Measurements from ENCODE around the gene MLLT1. TPM values are rescaled to one million over a fixed set of nuclear protein-coding genes. Genes with fewer than 3 reads are reported as not detected.

The MLLT1 gene
- total RNA-seq, 1 experiment from 2014 or later, result 54.9 TPM

- no peak overlapping the region for H4K91ac ChIP-seq (ENCODE audit: insufficient read length, low read depth, low read length)
- no peak for TF ChIP-seq CTCF (conservative IDR thresholded peaks at IDR 0.05)
- Mint-ChIP-seq H3K4me1 (peaks cover 0 to 10% of the 10 kb centered on the region in 2 experiments; a peak in 3 of 4 replicates), H3K27me3 (ENCODE audit: low read depth) (no peaks in the 10 kb centered on the region), H3K36me3 (ENCODE audit: insufficient read depth in 1 of 3, low read depth in 3 of 3) (peaks cover 10 to 29% (median 23%) of the 10 kb centered on the region in 3 experiments), H3K27ac (no peak overlapping the region), H3K9me3 (no peaks in the 10 kb centered on the region), H3K4me3 (no peak overlapping the region)
- H4K5ac ChIP-seq (ENCODE audit: insufficient read length, low read depth, low read length), result no peak overlapping the region
- H3K4me1 ChIP-seq (ENCODE audit: insufficient read depth, low read length), result no peaks in the 10 kb centered on the region
- no peak for DNase-seq
- H3K79me1 ChIP-seq (ENCODE audit: insufficient read depth, low read depth, low read length, poor library complexity, severe bottlenecking), result no peaks in the 10 kb centered on the region
- no peak overlapping the region for H2BK12ac ChIP-seq (ENCODE audit: insufficient read length, low read depth, low read length)
- no peak overlapping the region for H3K4ac ChIP-seq (ENCODE audit: low read depth, low read length)
- no peaks in the 10 kb centered on the region for H3K79me2 ChIP-seq (ENCODE audit: insufficient read depth, low read length)
- H4K8ac ChIP-seq (replicated peaks; ENCODE audit: insufficient read length, low read depth, low read length), result no peak overlapping the region
- no peak overlapping the region for H2BK5ac ChIP-seq (ENCODE audit: insufficient read length, low read length)
- no peak overlapping the region for H2BK120ac ChIP-seq (ENCODE audit: low read depth, low read length, poor library complexity, severe bottlenecking)
- no peaks in the 10 kb centered on the region for H3K9me3 ChIP-seq (ENCODE audit: control insufficient read depth, low read depth, low read length)
- no peaks in the 10 kb centered on the region for H3K23me2 ChIP-seq (ENCODE audit: insufficient read length, low read depth, low read length, poor library complexity, severe bottlenecking)
- H3K4me2 ChIP-seq (ENCODE audit: insufficient read depth, insufficient read length, low read length), result no peak overlapping the region
- H3K9ac ChIP-seq (ENCODE audit: extremely low read depth, insufficient read length, low read length), result no peak overlapping the region
- H3K23ac ChIP-seq (ENCODE audit: insufficient read length, low read depth, low read length), result no peak overlapping the region
- no peak overlapping the region for H3K18ac ChIP-seq (ENCODE audit: insufficient read length, low read depth, low read length)
- H3K14ac ChIP-seq (ENCODE audit: insufficient read depth, low read length), result no peak overlapping the region
- H3K27ac ChIP-seq (ENCODE audit: insufficient read length, low read depth, low read length), result no peak overlapping the region
- WGBS (ENCODE audit: extremely low coverage, insufficient read length, low lambda C conversion rate), result no CpG with 5 or more reads among the region's 40 CpGs
- no peak overlapping the region for H2BK15ac ChIP-seq (ENCODE audit: low read depth, low read length)
- no peak overlapping the region for H3T11ph ChIP-seq (ENCODE audit: low read length)
- H4K20me1 ChIP-seq (ENCODE audit: control insufficient read depth, insufficient read depth, insufficient read length), result no peaks in the 10 kb centered on the region
- H3K56ac ChIP-seq (ENCODE audit: insufficient read length, low read depth, low read length), result no peak overlapping the region
- H2AK5ac ChIP-seq (ENCODE audit: insufficient read length, low read length), result no peak overlapping the region
- H2AFZ ChIP-seq (ENCODE audit: low read length), result no peak overlapping the region
- H2BK20ac ChIP-seq (ENCODE audit: low read depth, low read length, poor library complexity, severe bottlenecking), result no peak overlapping the region
- H3K27me3 ChIP-seq (ENCODE audit: insufficient read depth, low read length), result no peaks in the 10 kb centered on the region
Observed at GRCh38 chr19:6221878-6222746, 57.7 kb downstream of the MLLT1 start.
